Measurements from ENCODE around the gene RUSC1. TPM values are rescaled to one million over a fixed set of nuclear protein-coding genes. Genes with fewer than 3 reads are reported as not detected.

Gene RUSC1
- total RNA-seq, 1 experiment from 2014 or later: 66.9 TPM

DNA sequence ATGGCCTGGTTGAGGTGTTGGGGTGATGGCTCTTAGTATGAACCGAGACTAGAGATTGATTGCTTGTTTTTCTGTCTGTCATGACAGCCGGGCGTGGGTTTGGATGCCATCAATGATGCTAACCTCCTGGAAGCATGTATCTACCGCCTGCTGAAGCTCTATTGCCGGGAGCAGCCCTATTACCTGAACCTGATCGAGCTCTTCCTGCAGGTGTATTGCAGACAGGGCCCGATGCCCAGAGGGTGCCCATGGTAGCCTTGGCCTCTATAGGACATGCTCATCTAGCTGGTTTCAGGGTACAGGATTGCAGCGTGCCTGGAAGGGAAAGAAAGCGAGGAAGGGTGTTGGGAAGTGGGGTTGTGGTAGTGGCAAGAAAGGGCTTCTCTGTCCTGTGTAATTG lies 2.6 kb upstream of the RUSC1 start:
- H4K20me1 ChIP-seq (ENCODE audit: control insufficient read depth, insufficient read depth, insufficient read length): no peaks in the 10 kb centered on the region
- H3K23ac ChIP-seq (ENCODE audit: insufficient read length, low read depth, low read length): no peak overlapping the region
- no peak for DNase-seq
- H2BK15ac ChIP-seq (ENCODE audit: low read depth, low read length): no peak overlapping the region
- H3K18ac ChIP-seq (ENCODE audit: insufficient read length, low read depth, low read length): no peak overlapping the region
- no peak overlapping the region for H2AFZ ChIP-seq (ENCODE audit: low read length)
- no peak overlapping the region for H3K4me2 ChIP-seq (ENCODE audit: insufficient read depth, insufficient read length, low read length)
- no peak overlapping the region for H3K4ac ChIP-seq (ENCODE audit: low read depth, low read length)
- no peak overlapping the region for H3K4me3 Mint-ChIP-seq
- H3T11ph ChIP-seq (ENCODE audit: low read length): no peak overlapping the region
- H3K27ac Mint-ChIP-seq: no peak overlapping the region
- no peak overlapping the region for H4K91ac ChIP-seq (ENCODE audit: insufficient read length, low read depth, low read length)
- H3K36me3 Mint-ChIP-seq (ENCODE audit: insufficient read depth in 1 of 3, low read depth in 3 of 3): peaks cover 25 to 38% (median 34%) of the 10 kb centered on the region in 3 experiments; a peak in 6 of 7 replicates
- no CpG with 5 or more reads among the region's 9 CpGs for WGBS (ENCODE audit: extremely low coverage, insufficient read length, low lambda C conversion rate)
- no peak overlapping the region for H2BK12ac ChIP-seq (ENCODE audit: insufficient read length, low read depth, low read length)
- peaks cover 31 to 33% of the 10 kb centered on the region in 2 experiments for H3K4me1 Mint-ChIP-seq
- H3K9me3 Mint-ChIP-seq: no peaks in the 10 kb centered on the region
- peaks cover 18% of the 10 kb centered on the region for H3K23me2 ChIP-seq (ENCODE audit: insufficient read length, low read depth, low read length, poor library complexity, severe bottlenecking)
- H4K5ac ChIP-seq (ENCODE audit: insufficient read length, low read depth, low read length): no peak overlapping the region
- no peak overlapping the region for H3K56ac ChIP-seq (ENCODE audit: insufficient read length, low read depth, low read length)
- H3K27ac ChIP-seq (ENCODE audit: insufficient read length, low read depth, low read length): no peak overlapping the region
- no peak overlapping the region for H2BK20ac ChIP-seq (ENCODE audit: low read depth, low read length, poor library complexity, severe bottlenecking)
- no peak overlapping the region for H4K8ac ChIP-seq (replicated peaks; ENCODE audit: insufficient read length, low read depth, low read length)
- peaks cover 2% of the 10 kb centered on the region; the same call in 1 of the 2 replicates for H3K4me1 ChIP-seq (ENCODE audit: insufficient read depth, low read length)
- no peak overlapping the region for H2AK5ac ChIP-seq (ENCODE audit: insufficient read length, low read length)
- H3K27me3 Mint-ChIP-seq (ENCODE audit: low read depth): no peaks in the 10 kb centered on the region; the same call in 1 of the 2 replicates
- H3K9me3 ChIP-seq (ENCODE audit: control insufficient read depth, low read depth, low read length): no peaks in the 10 kb centered on the region
- H3K79me2 ChIP-seq (ENCODE audit: insufficient read depth, low read length): 0 out of 2 replicates have a peak, but pooled peaks cover under 1% of the 10 kb centered on the region
- H3K27me3 ChIP-seq (ENCODE audit: insufficient read depth, low read length): no peaks in the 10 kb centered on the region
- H2BK5ac ChIP-seq (ENCODE audit: insufficient read length, low read length): no peak overlapping the region
- no peak overlapping the region for H3K9ac ChIP-seq (ENCODE audit: extremely low read depth, insufficient read length, low read length)
- H2BK120ac ChIP-seq (ENCODE audit: low read depth, low read length, poor library complexity, severe bottlenecking): no peak overlapping the region
- no peaks in the 10 kb centered on the region for H3K79me1 ChIP-seq (ENCODE audit: insufficient read depth, low read depth, low read length, poor library complexity, severe bottlenecking)
- no peak overlapping the region for H3K14ac ChIP-seq (ENCODE audit: insufficient read depth, low read length)
- no peak for TF ChIP-seq CTCF (conservative IDR thresholded peaks at IDR 0.05)
